ENCODE results near the gene LCP2.

- TF ChIP-seq CTCF (IDR thresholded peaks at IDR 0.05) = no peak
- TF ChIP-seq EP300 (IDR thresholded peaks at IDR 0.05) = no peak
- no peak for TF ChIP-seq POLR2A (IDR thresholded peaks at IDR 0.05)
- no peak for TF ChIP-seq POLR2AphosphoS5 (IDR thresholded peaks at IDR 0.05)
Observed at GRCh38 chr5:170219615-170220014, 78.0 kb downstream of the LCP2 start.
